Ishikawa (cell line): ENCODE data around the gene MCEE.

ENCODE experiments used
- CEBPB ChIP-seq: IDR thresholded peaks from 2 replicates; pipeline ENCODE4 v1.6.1; 2012
- CREB1 ChIP-seq: IDR thresholded peaks from 2 replicates; pipeline ENCODE4 v1.6.1; 2012; ENCODE audit warnings: low read depth
- EGR1 ChIP-seq: IDR thresholded peaks from 2 replicates; pipeline ENCODE4 v1.6.1; 2012
- EP300 ChIP-seq: IDR thresholded peaks from 2 replicates; pipeline ENCODE4 v1.6.1; 2012; ENCODE audit warnings: borderline replicate concordance
- FOXM1 ChIP-seq: IDR thresholded peaks from 2 replicates; pipeline ENCODE4 v1.6.1; 2012; ENCODE audit warnings: low read depth, borderline replicate concordance
- NFIC ChIP-seq: IDR thresholded peaks from 2 replicates; pipeline ENCODE4 v1.6.1; 2012
- RAD21 ChIP-seq: IDR thresholded peaks from 2 replicates; pipeline ENCODE4 v1.6.1; 2012; ENCODE audit warnings: low read depth
- REST ChIP-seq: IDR thresholded peaks from 2 replicates; pipeline ENCODE4 v1.6.1; 2012; ENCODE audit warnings: low read depth, mild to moderate bottlenecking
- TAF1 ChIP-seq: IDR thresholded peaks from 2 replicates; pipeline ENCODE4 v1.6.1; 2012; ENCODE audit warnings: low read depth, mild to moderate bottlenecking
- TCF12 ChIP-seq: IDR thresholded peaks from 2 replicates; pipeline ENCODE4 v1.6.1; 2012; ENCODE audit warnings: low read depth
- TEAD4 ChIP-seq: IDR thresholded peaks from 2 replicates; pipeline ENCODE4 v1.6.1; 2012
- YY1 ChIP-seq: IDR thresholded peaks from 2 replicates; pipeline ENCODE4 v1.6.1; 2012; ENCODE audit warnings: low read depth
- ZBTB7A ChIP-seq: IDR thresholded peaks from 2 replicates; pipeline ENCODE4 v1.6.1; 2012; ENCODE audit warnings: low read depth
- TF ChIP-seq, protein P1 (sequence below): IDR thresholded peaks from 2 replicates; pipeline ENCODE4 v1.6.1; 2012
- TF ChIP-seq, protein P2 (sequence below): IDR thresholded peaks from 2 replicates; pipeline ENCODE4 v1.6.1; 2012

MCEE gene

DNA sequence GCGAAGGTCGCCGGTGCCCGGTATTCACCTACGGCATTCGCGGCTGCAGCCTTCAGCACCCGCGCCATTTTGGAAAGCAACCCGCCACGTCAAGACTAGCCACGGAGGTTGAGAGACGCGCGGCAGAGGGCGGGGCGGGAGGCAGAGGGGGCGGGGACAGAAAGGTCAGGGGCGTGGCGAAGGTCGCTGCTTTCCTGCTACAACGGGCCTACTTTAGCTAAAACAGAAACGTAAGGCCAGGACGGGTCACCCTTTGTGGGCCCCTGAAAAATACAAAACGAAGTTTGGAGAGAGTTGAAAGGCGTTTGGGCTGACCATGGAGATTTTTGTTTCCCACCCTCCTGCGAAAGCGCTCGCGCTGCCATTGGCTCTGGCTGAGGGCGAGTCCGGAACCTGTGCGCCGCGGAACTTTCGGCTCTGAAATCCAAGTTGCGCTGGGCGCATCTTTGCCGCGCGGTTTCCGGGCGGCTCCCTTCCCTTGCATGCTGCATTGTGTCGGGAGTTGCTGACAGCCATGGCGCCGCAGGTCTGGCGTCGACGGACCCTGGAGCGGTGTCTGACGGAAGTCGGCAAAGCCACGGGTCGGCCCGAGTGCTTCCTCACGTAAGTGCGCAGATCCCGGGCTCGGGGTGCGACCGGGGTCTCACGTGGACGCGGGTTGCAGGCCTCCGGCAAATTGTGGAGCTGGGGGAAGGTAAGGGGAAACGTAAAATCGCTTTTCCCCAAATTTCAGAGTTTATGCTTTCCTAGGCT lies at the start of gene MCEE, which contains the start of gene MPHOSPH10:
TSS of gene MCEE (minus strand) at position 78 of the 753 bp plus-strand sequence. CDS start at position 68, 10 bp downstream.
TSS of gene MPHOSPH10 (plus strand) at position 483 of the 753 bp plus-strand sequence. CDS start at position 515, 32 bp downstream.
- TF ChIP-seq RAD21 (no peak), EP300 (peak; percentile 26; the same call in 1 of the 2 replicates), TEAD4 (peak; percentile 49; the same call in 1 of the 2 replicates), ZBTB7A (no peak), NFIC (peak; percentile 50; the same call in 1 of the 2 replicates), CREB1 (peak; percentile 43), TAF1 (peak; percentile 97), CEBPB (peak; percentile 32; the same call in 1 of the 2 replicates), TCF12 (peak; percentile 79), REST (peak; percentile 67), YY1 (peak; percentile 94), FOXM1 (no peak), EGR1 (peak; percentile 24; the same call in 1 of the 2 replicates)
- TF ChIP-seq, protein P1, sequence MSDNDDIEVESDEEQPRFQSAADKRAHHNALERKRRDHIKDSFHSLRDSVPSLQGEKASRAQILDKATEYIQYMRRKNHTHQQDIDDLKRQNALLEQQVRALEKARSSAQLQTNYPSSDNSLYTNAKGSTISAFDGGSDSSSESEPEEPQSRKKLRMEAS = peak; percentile 97
- TF ChIP-seq, protein P2, sequence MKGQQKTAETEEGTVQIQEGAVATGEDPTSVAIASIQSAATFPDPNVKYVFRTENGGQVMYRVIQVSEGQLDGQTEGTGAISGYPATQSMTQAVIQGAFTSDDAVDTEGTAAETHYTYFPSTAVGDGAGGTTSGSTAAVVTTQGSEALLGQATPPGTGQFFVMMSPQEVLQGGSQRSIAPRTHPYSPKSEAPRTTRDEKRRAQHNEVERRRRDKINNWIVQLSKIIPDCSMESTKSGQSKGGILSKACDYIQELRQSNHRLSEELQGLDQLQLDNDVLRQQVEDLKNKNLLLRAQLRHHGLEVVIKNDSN = peak; percentile 73

DNA sequence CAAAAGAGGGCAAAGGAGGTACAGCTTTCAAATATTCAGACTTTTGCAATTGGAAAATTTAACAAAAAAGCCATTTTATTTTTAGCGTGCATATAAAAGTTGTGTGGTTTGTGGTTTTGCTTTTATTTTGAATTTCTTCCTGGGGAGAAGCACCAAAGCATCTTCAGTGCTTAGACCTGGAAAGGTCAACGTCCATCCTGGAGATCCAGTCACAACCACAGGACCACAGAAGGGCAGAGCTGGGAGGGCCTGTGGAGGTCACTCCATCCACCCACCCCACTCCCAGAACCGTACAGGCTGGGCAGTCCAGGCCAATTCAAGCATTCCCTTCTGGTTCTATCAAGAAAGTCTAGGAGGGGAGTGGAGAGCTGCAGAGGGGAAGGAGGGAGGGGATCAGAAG lies 44.2 kb upstream of the MCEE start:
- TF ChIP-seq CEBPB (no peak), FOXM1 (no peak), TEAD4 (no peak), TCF12 (no peak), YY1 (no peak), EP300 (no peak), NFIC (no peak), TAF1 (no peak), RAD21 (no peak), ZBTB7A (no peak), REST (no peak), CREB1 (no peak)
- TF ChIP-seq, protein P1 = no peak
- TF ChIP-seq, protein P2 = no peak

- TF ChIP-seq NFIC = no peak
- TF ChIP-seq, protein P2 = no peak
- TF ChIP-seq TAF1 = no peak
- TF ChIP-seq CEBPB = no peak
- TF ChIP-seq TCF12 = no peak
- TF ChIP-seq EP300 = no peak
- TF ChIP-seq CREB1 = no peak
- no peak for TF ChIP-seq FOXM1
- TF ChIP-seq TEAD4 = no peak
- no peak for TF ChIP-seq RAD21
- TF ChIP-seq REST = no peak
- TF ChIP-seq ZBTB7A = no peak
- TF ChIP-seq EGR1 = no peak
- TF ChIP-seq YY1 = no peak
- TF ChIP-seq, protein P1 = no peak
Measured at GRCh38 chr2:71173096-71173495, 43.1 kb upstream of the MCEE start.
